COLO668 (cell line): ENCODE data around the gene CHSY1.

Source experiments
- DNase-seq: peaks from one replicate; lab custom pipeline; 2025; ENCODE audit not compliant: unreplicated experiment; lab: John Stamatoyannopoulos, UW

CHSY1 gene

DNA sequence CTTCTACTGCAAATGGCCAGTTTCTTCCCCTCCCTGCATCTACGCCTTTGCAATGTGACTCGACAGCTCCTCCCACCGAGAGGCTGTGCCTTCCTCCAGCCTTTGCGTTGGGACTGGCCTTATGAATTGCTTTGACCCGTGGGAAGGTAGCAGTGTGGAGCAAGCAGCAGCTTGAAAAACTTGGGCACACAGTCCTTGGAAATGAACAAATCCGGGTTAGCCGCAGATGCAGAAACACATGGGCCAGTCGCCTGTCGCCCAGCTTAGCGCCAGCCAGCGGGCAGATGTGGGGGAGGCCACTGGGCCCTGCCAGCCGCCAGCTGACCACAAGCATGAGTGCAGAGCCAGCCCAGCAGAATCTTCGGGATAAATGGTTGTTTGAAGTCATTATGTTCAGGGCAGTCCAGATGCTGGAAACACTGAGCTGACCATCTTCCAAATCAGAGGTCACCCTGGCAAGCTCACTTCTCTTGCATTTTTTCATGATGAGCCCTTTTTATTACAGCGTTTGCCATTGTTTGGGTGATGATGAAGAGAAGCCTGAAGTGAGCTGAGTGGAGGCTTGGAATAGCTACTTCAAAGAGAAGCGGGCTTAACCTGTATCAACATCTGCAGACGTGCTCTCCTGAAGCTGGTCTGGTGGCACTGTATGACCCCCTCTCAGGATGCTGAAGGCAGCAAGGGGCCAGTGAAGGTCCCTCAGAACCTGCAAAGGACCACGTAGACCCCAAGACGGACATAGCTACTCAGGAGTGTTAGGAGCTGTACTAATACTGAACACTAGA lies 15.7 kb upstream of the CHSY1 start:
- no peak for DNase-seq

DNA sequence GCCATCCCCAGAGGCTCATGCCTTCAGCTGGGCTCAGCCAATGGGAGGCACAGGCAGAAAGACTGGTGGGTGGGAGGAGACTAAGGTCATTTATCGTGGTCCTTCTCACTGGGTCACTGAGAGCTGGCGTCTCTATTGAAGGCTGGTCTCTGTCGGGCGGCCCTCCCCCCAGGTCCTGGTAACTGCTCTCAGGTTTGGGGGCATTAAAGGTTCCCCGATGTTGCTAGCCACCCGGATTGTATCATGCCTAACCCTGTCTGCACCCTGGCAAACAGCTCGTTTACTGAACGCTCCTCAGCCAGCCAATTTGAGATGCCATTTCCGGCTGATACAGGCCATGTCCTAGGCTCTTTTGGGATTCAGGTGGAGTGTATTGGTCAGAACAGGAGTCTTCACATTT lies 14.9 kb upstream of the CHSY1 start:
- no peak for DNase-seq

DNA sequence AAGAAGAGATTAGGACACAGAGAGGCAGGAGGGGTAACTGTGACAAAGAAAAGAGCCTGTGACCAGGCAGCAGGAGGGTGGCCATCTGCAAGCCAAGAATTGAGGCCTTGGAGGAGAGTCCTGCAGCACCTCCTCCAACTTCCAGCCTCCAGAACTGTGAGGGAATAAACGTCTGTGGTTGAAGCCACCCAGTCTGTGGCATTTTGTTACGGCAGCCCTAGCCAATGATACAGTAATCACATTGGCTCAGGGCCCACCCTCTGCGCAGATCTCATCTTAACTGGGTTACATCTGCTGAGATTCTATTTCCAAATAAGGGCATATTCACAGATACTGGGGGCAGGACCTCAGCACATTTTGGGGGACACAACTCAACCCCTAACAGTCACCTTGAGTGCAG lies 14.2 kb upstream of the CHSY1 start:
- DNase-seq, result no peak

DNA sequence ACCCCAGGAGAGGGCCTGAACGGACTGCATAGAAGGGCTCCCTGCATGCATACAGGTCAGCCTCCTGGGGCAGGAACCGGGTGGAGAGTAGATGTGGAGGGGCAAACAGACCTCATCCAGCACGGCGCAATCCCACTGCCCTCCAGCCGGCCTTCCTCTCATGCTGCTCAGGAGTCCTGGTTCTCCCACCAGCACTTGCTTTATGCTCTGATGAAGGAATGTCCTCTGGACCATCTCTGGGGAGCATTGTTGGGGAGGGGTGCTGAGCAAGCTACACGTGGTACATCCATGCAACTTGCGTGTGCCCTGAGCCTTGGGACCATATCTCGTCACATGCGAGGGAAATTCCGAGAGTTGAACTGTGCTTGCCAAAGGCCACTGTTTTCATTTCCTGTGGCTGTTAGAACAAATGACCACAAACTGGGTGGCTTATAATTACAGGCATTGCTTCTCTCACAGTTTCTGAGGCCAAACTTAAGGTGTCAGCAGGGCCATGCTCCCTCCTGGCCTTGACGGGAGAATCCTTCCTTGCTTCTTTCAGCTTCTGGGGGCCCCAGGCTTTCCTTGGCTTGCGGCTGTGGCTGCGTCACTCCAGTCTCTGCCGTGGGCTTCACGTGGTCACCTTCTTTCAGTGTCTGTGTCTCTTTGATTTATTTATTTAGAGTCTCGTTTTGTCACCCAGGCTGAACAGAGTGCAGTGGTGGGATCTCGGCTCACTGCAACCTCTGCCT lies 13.2 kb upstream of the CHSY1 start:
- DNase-seq, result no peak

DNA sequence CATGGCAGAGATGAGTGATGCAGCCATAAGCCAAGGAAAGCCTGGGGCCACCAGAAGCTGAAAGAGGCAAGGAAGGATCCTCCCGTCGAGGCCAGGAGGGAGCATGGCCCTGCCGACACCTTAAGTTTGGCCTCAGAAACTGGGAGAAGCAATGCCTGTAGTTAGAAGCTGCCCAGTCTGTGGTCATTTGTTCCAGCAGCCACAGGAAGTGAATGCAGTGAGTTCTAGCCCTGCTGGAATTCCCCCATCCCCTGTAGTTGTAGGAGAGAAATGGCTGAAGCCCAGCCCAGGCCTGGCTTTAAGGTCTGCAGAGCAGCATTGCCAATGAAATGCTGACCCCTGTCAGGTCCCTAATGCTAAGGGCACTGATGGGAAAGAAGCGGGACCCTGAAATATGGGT lies 12.2 kb upstream of the CHSY1 start:
- DNase-seq, result no peak

DNA sequence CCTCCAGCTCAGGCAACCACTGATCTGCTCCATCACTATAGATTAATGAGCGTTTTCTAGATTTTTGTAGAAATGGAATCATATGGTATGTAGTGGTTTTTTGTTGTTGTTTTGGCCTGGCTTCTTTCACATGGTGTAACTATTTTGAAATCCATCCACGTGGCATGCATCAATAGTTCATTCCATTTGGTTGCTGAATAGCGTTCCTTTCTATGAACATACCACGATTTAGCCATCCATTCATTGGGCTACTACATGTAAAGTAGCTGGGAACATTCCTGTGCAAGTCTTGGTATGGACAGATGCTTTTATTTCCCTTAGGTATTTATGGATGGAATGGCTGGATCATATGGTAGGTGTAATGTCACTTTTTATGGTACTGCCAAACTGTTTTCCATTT lies 10.7 kb upstream of the CHSY1 start:
- no peak for DNase-seq

DNA sequence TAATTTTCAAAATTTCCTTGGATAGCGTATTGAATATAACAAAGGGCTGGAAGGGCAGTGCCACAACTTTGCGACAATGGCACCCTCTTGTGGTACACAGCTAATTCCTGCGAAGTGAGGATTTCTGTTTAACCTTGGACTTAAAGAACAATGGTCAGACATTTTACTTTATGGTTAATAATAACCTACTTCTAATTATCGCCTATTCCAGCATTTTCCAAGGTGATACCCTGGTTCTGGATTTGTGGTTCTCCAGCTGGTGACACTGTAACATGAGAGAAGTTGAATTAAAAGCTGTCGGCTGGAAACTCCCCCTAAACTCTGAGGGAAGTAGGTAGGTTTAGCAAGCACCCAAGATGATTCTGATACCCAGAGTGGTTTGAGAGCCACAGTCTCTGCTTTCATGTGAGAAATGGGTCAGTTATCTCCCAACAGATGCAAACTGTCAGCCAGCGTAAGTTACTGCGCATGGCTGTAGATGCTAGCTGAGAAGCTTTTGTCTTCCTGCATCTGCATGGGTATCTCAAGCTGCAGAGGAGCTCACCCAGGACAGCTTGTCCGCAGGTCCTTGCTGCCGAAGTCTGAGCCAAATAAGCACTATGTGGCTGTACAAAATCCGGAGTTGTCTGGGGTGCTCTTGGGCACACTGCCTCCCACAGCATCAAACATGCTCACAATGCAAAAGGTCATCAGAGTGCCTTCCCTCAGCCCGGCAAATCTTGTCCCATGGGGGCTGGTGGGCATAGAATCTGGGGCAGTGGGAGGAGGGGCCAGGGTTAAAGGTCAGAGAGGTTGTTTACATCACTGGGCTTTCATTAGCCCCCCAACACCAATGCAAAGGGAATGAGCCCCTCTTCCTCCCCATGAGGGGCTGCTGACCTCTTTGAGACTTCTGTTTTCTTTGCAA lies 6.6 kb upstream of the CHSY1 start:
- DNase-seq, result peak; percentile 41

DNA sequence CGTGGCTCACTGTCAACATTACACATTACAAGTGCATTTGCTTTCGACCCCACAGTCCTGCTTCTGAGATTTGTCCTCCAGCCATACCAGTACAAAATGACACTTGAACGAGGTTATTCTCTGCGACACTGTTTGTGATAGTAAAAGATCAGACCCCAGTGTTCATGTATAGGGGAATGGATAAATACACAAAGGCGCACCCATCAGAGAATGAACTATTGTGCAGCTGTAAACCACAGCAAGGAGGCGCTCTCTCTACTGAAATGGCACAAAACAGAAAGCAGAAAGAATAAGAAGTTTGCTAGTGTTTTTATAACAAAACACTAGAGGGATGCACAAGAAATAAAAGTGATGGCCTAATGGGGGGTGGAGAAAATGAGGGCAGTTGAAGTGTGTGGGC lies 4.9 kb upstream of the CHSY1 start:
- no peak for DNase-seq

DNA sequence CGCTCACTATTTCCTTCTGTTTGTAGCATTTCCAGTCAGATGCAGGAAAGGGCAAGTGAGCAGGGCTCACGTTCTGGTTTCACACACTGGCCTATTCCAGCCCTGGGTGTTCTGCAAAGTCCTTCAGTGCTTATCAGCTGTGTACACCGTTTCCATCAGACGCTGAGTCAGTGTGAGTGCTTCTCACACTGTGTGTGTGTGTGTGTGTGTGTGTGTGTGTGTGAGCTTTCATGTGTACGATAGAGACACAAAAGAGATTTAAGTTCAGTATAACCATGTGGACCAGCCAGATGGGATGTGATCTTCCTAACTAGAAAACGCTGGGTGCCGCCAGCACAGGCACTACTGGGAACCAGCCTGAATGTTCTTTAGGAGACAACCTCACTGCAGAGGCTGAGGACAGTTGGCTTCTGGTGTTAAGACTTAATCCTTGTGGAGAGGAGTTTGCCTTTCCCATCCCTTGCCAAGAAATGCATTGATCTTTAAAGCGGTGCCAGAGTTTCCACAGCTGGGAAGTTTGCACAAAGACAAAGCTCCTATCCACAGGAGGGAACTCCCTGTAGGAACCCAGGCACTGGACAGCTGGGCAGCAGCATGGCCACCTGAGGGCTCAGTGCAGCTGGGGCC lies 3.9 kb upstream of the CHSY1 start:
- DNase-seq, result no peak

DNA sequence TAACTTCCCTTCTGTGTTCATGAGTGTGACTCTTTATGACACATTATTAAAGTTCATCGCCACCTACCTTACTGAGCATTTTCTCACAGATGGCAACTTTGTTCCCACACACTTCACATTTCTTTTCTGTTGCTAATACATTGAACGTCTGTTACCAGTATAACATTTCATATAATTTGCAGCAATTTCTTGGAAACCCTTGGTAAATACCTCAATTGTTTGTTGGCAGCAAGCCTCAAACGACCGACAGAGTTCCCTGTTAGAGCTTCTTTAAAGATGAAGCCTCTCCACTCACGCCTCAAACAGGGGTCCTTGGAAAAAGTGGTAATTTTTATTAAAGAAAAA lies 3.2 kb upstream of the CHSY1 start:
- no peak for DNase-seq

DNA sequence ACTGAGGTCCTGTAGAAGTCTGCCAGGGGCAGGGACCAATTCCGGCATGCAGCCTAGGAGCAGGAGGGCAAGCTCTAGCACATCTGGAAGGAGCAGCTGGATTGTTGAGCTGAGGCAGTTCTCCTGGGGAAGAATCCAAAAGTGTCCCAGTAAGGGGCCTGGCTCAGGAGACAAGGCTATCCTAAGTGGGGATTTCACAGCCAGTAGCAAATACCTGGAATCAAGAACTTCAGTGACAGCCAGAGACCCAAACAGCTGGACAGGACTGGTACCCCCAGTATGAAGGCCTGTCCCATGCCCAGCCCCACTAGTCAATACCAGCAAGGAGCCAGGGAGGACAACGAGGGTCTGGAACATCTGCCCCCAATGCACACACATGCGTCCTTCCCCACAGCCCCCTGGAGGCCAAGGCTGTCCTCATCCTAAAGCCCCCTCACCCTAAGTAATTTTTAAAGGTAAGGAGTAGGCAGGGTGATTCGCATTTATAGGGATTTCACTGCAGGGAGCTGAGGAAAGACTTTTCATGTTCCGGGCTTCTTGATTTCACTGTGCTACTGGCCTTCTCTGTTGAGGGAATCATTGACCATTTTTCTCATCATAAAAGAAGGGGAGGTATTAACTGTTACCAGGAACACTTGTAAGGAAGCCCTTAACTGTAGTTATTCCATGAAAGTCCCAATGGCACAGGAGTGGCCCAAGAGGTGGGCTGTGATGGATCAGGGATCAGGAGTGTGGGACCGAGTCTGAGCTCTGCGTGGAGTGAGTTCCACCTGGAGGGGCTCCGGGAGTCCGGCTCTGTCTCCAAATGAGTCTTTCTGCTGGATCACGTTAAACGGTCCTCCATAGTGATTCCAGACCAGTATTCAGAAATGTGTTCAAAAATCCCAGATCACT lies 2.6 kb upstream of the CHSY1 start:
- no peak for DNase-seq

DNA sequence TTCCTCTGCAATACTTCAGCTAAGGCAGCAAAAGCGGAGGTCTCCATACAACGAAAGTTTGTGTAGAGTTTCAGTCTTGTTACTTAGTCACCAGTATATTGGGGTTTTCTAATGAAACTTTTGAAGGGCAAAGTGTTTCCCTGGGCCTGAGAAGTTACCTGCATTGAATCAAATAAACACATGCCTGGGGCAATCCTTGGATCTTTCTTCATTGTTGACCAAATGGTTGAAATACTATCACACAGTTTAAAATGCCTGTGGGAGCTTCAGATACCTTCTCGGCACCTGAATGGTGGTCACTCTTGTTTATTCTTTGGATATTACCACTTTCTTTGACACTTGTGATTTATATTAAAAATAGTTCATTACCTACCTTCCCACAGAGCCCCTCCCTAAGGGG lies 988 bp upstream of the CHSY1 start:
- DNase-seq, result no peak

DNA sequence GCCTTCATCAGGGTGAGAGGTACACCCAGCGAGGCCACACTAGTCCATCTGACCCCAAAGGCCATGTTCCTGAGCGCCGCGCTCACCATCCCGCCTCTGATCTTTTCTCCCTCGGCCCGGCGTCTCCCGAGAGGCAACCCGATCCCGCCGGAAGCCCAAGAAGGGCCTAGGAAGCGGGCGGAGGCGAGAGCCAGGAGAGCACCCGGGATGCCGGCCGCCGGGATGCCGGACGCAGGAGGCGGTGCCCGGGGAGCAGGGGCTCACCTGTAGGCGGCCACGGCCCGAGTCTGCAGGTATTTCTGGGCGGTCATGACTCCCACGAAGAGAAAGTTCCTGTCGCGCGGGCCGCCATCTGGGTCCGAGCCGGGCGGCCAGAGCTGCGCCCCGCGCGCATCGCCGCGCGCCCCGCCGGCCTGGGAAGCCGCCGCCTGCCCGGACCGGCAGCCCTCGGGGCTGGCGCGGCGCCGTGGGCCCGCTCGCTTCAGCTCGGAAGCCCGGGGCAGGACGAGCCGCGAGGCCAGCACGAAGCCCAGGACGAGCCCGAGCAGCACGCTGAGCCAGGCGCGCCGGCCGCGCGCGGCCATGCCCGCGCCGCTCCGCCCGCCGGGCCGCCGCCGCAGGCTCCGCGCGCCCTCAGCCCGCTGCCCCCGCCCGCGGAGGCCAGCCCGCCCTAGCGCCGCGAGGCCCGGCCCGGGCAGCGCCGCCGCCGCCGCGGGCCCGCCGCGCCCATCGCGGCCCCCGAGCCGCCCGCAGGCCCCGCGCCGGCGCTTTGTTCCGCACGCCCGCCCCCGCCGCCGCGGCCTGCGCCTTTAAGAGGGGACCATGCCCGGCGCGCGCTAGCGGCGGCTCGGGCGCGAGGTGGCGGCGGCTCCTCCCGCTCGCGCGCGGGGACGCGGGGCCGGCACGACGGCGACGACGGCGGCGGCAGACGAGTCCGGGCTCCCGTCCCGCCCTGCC lies 697 bp downstream of the CHSY1 start:
- DNase-seq, result peak; percentile 84

DNA sequence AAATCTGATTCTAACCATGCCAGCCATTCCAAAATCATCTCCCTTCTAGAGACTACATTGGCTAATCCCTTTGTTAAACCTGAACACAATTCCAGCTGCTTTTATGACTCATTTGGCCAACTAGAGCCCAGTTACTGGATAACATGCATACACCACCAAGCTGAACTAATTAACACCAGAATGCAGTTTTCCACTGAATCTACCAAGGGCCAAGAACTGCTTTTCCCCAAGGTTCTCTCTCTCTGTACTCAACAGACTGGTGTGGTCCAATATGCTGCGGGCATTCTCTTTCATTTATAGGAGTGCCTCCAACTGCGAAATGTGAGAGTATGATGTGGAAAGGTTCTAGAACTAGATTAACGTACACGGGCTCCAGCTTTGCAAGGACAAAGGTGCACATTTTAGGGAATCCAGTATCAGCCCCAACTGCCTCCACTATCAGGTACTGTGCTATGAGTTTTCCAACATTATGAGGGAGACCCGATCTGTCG lies 1.5 kb downstream of the CHSY1 start:
- DNase-seq, result no peak

DNA sequence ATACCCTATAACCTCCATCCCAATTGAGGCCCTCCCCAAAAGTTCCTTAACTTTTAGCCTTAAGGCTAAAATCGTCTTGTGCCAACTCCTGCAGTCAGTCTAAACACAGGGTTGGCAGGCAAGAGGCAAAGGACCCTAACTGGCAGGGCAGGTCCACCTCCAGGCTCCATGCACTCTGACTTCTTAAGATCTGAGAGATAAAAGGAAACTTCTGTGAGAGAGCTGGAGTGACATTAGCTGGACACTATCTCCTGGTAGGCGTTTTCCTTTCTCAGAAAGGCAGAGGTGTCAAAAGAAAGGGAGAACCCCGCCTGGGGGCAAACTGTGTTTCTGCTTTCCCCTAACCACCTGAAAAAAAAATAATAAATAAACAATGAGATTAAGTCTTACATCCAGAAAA lies 3.6 kb downstream of the CHSY1 start:
- no peak for DNase-seq

DNA sequence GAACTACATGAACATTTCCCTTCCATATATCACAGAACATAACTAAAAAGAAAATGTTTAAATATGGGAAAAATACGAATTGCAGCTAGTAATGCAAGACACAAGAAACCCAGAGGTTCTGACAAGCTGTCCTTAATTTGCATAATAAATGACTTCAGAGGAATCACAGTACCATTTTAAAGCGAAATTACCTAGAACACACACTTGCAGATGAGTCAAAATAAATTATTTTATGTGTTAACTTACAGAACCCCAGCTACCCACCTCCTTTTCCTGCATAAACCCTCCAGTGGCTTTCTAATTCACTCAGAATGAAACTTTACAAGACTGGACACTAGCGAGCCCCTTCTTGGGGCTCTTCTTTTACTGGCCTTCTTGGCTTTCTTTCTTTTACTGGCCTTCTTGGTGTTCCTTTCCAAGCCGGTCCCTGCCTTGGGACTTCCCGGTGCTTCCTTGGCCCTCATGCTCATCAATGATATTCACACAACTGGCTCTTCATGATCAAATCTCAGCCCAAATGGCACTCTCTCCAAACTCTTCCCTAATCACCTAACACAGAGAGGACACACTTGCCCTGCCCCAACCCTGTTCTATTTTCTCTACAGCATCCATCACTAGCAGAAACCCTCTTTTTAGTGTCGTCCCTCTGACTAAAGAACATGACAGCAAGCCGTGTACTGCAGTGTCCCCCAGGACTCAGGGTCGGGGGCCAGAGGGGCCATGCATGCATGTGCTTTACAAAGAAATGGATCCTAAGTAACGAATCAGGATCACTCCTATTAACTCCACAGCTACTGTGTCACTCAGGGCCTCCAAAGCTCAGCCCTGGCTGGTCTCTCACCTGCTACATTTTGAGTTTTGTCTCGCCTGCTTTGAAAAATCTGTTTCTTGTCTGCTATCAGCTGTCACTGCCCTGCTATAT lies 4.8 kb downstream of the CHSY1 start:
- no peak for DNase-seq

DNA sequence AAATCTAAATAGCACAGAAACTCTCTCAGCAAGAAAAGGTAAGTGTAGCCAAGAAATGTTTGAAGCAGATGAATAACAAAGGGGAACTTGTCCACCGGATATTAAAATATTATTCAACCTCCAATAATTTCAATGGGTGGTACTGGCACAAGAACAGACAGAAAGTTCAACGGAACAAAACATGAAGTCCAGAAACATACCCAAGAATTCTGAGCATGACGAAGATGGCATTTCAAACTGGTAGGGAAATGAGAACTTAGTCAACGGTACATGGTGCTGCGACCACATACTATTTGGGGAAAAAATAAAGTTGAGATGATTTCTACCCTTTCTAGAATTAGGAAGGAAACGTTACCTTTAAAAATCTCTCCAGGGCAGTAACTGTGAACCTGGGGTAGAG lies 5.5 kb downstream of the CHSY1 start:
- no peak for DNase-seq
